HG02763 (cell line): ENCODE measurements around the gene ADISSP.
A peak's percentile ranks its signal among the peaks of the same experiment; 100 is the strongest.
"Not testable (repeated sequence)": the region's sequence is repeated elsewhere in the genome, so short reads cannot be mapped to it uniquely, and the experiment has no call there.

Source experiments
- ATAC-seq: cut with Tn5 transposase; IDR thresholded peaks from one replicate; pipeline ENCODE4 v1.9.1; 2021; ENCODE audit warnings: mild to moderate bottlenecking, moderate library complexity; ENCODE audit not compliant: unreplicated experiment

The ADISSP gene

GRCh38 chr20:3797592-3798372, 30.2 kb upstream of the ADISSP start:
- no peak for ATAC-seq

GRCh38 chr20:3797226-3797545, 29.6 kb upstream of the ADISSP start:
- no peak for ATAC-seq

GRCh38 chr20:3796477-3797225, 29.1 kb upstream of the ADISSP start:
- no peak for ATAC-seq

- peak; percentile 47 for ATAC-seq
These were observed 28.2 kb upstream of the ADISSP start, which contains the start of gene CDC25B for GRCh38 chr20:3795511-3796468. TSS of gene CDC25B (plus strand) at chr20:3796310. CDS start at chr20:3796532, 222 bp downstream.

GRCh38 chr20:3794701-3795420, 27.3 kb upstream of the ADISSP start:
- ATAC-seq: no peak

- ATAC-seq: not testable (repeated sequence)
These were observed 26.6 kb upstream of the ADISSP start for GRCh38 chr20:3794168-3794567.

GRCh38 chr20:3789201-3789600, 21.6 kb upstream of the ADISSP start:
- not testable (repeated sequence) for ATAC-seq

GRCh38 chr20:3788685-3789155, 21.2 kb upstream of the ADISSP start:
- ATAC-seq: no peak

- ATAC-seq: no peak
These were observed 19.9 kb upstream of the ADISSP start for GRCh38 chr20:3787324-3788014.

- peak; percentile 82 for ATAC-seq
These were observed 19.2 kb upstream of the ADISSP start, which contains the start of gene CENPB for GRCh38 chr20:3786665-3787323. TSS of gene CENPB (minus strand) at chr20:3786740. CDS start at chr20:3786483, 257 bp downstream.

GRCh38 chr20:3786126-3786484, 18.6 kb upstream of the ADISSP start:
- peak; percentile 3 for ATAC-seq

- ATAC-seq: no peak
These were observed 17.9 kb upstream of the ADISSP start for GRCh38 chr20:3785240-3786125.

GRCh38 chr20:3784863-3785239, 17.3 kb upstream of the ADISSP start:
- no peak for ATAC-seq

- no peak for ATAC-seq
These were observed 16.8 kb upstream of the ADISSP start for GRCh38 chr20:3784216-3784853.

- no peak for ATAC-seq
These were observed 16.1 kb upstream of the ADISSP start for GRCh38 chr20:3783511-3784195.

GRCh38 chr20:3783068-3783489, 15.5 kb upstream of the ADISSP start:
- no peak for ATAC-seq

GRCh38 chr20:3782597-3782996, 15.0 kb upstream of the ADISSP start:
- ATAC-seq: no peak
